NCI-H2196 (cell line): ENCODE results near the gene PLEKHH2.
"Not testable (repeated sequence)": the region's sequence is repeated elsewhere in the genome, so short reads cannot be mapped to it uniquely, and the experiment has no call there.

Experiments used
- DNase-seq: peaks from one replicate; lab custom pipeline; 2025; ENCODE audit not compliant: unreplicated experiment; lab: John Stamatoyannopoulos, UW

The PLEKHH2 gene

DNA sequence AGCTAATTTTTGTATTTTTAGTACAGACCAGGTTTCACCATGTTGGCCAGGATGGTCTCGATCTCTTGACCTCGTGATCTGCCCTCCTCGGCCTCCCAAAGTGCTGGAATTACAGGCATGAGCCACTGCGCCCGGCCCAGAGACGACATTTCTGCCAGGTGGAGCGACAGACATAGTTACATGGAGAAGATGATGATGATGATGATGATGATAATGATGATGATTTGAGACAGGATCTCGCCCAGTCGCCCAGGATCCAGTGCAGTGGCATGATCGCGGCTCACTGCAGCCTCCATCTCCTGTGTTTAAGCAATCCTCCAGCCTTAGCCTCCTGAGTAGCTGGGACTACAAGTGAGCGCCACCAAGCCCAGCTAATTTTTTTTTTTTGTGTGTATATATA is 907 bp upstream of the PLEKHH2 start:
- not testable (repeated sequence) for DNase-seq

DNA sequence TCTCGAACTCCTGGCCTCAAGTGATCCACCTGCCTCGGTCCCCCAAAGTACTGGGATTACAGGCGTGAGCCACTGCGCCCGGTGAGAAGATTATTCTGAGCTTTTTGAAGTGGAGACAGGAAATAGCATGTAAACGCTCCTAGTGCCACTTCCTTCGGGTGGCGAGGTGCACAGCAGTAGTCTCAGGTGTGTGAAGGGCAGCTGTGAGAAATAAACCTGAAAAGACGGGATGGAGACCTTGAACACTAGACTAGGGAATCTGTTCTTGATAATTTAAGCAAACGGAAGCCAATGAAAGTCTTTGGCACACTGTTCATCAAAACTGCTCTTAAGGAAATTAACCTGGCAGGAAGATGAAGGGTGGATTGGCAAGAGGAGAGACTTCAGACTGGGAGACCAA is 439 bp upstream of the PLEKHH2 start:
- DNase-seq, result no peak

DNA sequence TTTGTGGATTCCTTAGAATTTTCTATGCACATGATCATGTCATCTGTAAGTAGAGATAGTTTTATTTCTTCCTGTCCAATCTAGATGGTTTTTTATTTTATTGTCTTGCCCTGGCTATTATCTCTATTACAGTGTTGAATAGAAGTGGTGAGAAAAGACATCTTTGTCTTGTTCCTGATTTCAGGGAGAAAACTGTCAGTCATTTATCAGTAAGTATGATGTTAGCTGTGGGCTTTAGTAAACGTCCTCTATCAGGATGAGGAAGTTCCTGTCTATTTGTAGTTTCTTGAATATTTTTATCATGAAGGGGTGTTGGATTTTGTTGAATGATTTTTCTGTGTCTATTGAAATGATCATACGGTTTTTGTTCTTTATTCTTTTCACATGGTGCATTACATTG is 5.3 kb downstream of the PLEKHH2 start:
- DNase-seq, result no peak

DNA sequence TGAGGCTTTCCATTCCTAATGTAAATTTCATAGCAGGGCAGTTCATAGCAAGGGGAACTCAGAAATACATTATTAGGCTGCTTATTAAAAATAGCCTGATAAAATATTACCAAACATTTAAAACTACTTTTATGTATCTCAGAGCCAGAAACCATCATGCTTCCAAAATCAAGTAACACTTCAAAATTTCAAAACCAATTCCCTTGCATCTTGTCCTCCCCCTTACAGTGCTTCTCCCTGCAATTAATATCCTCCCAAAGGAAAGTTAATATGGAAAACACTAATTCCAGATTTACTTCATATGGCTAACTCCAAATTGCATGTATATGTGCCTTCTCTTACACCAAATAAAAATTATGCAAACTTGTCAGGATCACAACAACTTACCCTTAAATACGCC is 6.6 kb downstream of the PLEKHH2 start:
- DNase-seq, result no peak

DNA sequence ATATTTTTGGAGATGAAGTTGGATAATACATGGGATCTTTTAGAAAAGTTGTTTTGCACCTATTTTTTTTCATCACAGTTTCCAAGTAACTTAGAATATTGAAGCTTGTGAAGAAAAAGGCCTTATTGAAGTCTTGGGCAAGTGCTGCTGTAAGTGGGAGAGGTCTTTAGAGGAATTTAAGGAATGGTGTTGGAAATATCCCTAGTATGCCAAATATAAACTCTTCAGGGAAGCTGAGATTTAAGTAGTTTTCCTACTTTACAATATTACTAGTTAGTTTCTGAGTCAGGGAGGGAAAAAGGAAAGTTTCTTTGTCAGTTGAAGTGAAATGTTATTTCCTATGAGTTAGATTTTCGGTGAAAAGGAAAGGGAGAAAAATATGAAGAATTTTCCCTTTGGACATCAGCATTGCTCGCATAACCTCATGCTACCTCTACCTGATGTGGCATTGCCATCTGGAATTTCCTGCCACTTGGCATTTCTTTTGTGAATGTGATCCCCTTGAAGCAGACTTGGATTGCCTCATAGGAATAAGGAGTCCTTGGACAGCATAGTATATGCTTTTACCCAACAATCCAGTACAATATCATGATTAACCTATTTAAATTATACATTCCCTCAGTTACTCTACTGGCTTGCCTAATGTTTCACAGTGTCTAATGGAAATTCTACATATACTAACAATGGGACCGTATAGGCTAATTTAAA is 12.1 kb downstream of the PLEKHH2 start:
- no peak for DNase-seq

DNA sequence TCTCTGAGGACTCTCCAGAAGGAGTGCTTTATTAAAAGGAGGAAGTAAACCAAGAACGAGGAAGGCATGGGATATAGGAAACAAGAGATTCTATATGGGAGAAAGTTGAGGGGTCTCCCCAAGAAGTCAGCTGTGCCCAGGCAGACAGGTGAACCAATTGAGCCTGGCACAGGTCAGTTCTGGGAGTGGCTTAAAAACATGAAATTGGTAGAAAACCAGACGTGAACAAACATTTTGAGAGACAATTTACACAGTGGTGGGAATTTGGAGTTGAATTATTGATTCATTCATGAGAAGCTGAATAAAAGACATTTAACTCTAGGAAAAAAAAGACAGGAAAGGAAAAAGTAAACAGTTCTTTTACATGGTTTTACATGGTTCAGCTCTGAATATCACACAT is 16.4 kb downstream of the PLEKHH2 start:
- DNase-seq, result no peak

DNA sequence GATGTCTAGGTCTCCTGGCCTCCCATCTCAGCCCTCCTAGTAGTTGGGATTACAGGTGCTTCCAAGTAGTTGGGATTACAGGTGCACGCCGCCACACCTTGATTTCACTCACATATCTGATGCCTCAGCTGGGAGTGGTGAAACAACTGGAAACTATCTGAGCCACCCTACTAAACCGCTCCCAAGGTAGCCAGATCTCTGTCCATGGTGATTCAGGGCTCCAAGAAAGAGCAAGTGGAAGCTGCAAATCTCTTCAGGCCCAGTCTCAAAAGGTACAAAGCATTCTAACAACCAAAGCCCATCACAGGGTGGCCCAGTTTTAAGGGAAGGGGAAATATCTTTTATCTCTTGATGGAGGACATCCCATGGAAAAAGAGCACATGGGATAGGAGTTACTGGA is 20.2 kb downstream of the PLEKHH2 start:
- no peak for DNase-seq

DNA sequence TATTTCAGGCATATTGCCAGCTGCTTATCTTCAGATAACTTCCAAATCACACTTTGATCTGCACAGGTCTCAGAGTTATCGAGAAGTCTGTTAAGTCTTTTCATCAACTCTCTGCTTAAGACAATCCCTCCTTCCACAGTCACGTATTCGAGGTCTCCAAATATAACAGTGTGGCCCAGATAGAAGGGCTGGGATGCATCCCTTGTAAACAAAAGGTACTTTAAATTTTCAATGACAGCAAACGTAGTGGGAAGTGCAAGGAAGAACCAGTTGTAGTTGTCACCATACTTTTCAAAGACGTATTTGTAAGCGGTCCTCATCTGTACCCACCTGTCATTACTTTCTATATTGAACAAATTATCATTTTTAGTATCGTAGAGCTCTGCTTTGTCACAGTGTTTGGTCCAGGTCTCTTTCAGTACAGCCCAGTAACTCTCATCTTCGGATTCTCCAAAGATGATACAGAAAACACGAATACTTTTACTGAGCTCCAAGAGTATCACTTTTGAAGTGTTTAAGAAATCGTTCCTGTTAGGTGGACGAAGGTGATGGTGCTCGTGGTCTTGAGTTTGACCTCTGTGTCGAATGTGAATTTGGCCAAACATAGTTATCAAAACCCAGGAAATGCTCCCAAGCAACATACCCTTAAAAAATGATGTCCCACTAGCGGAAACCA is 38.7 kb downstream of the PLEKHH2 start:
- DNase-seq, result no peak

DNA sequence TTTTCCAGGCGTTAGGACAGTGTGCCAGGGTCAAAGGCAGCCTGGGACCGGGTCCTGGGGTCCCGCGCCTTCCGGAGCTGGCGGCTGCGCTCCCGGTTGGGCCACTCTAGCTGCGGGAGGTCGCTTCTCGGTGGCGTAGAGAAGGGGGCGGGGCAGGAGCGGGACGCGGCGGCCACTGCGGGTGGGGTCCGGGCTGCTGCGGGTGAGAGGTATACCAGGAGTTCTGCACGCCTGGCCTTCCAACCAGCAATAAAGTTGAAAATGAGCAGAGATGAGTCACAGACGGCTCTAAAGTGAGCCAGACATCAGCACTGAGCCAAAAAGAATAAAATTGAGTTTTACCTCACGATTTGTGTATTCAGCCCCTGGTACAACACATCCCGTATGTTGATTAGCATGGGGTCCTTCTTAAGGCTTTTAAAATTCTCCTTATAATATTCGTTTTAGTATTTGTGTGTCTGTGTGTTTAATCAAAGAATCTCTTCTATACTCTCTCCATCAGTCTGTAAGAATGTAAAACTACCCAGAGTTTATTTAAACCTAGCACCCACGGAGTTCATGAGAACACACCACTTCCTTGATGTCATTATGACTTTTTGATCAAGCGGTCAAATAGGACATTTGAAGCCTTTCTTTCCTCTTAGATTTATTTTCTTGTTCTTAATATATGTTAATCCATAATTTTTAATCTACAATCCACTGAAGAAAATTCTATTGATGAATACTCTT is 39.4 kb downstream of the PLEKHH2 start, which contains the start of gene C1GALT1C1L:
Gene C1GALT1C1L, minus strand, starts transcription at position 108 of the 729 bp plus-strand sequence. Its CDS starts 107 bp downstream, at position 1.
- DNase-seq, result no peak

DNA sequence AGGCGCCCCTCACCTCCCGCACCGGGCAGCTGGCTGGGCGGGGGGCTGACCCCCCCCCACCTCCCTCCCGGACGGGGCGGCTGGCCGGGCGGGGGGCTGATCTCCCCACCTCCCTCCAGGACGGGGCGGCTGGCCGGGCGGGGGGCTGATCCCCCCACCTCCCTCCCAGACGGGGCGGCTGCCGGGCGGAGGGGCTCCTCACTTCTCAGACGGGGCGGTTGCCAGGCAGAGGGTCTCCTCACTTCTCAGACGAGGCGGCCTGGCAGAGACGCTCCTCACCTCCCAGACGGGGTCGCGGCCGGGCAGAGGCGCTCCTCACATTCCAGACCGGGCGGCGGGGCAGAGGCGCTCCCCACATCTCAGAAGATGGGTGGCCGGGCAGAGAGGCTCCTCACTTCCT is 40.7 kb downstream of the PLEKHH2 start:
- DNase-seq, result not testable (repeated sequence)

DNA sequence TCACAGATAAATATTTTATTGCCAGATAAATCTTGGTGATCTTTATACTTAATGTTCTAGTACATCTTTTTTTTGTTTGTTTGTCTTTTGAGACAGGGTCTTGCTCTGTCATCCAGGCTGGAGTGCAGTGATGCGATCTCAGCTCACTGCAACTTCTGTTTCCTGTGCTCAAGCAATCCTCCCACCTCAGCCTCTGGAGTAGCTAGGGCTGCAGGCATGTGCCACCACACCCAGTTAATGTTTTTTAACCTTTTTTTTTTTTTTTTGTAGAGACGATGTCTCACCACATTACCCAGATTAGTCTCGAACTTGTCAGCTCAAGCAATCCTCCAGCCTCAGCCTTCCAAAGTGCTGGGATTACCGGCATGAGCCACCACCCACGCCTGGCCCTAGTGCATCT is 48.3 kb downstream of the PLEKHH2 start:
- DNase-seq, result no peak

DNA sequence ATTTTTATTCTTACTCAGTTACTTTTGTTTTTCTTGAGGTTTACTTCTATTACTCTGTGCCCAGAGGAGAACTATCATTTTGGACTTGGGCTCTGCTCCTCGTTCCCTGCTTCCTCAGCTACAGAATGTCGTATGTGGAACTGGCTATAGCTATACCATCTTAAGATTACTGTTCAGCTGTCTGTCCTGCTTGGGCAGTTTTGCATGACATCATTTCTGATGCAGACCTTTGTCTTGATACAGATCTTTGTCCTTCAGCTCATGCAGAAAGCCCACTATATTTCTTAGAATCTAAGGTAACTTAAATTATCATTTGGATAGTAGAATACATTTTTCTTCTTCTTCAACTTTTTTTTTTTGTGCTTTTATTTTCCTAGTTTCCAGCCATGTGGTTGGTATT is 52.9 kb downstream of the PLEKHH2 start:
- no peak for DNase-seq

DNA sequence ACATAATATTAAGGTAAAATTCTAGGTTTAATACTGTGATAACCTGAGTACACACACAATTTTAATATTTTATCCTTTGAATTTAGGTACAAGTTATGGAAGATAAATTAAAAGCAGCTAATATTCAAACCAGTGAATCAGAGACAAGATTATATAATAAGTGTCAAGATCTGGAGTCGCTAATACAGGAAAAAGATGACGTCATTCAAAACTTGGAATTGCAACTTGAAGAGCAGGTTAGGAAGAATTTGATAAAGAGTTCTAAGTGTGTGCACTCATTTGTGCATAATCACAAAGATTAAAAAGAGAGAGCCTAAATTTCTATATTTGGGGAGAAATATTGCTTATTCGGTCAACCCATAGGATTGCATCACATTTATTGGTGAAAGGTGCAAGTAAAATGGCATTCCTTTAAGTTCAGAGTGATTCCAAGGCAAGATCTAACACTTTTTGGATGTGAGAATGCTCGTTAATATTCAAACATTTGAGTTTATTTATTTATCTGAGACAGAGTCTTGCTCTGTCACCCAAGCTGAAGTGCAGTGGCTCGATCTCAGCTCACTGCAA is 55.5 kb downstream of the PLEKHH2 start:
- DNase-seq, result no peak

DNA sequence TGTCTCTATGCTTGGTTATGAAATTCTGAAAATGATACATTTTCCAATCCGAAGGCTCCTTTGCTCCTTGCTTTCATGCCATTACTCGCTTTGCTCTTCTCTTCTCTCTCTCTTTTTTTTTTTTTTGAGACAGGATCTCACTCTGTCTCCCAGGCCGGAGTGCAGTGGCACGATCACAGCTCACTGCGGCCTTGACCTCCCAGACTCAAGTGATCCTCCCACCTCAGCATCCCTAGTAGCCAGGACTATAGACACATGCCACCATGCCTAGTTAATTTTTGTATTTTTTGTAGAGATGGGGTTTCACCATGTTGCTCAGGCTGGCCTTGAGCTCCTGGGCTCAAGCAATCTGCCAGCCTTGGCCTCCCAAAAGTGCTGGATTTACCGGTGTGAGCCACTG is 61.1 kb downstream of the PLEKHH2 start:
- not testable (repeated sequence) for DNase-seq

DNA sequence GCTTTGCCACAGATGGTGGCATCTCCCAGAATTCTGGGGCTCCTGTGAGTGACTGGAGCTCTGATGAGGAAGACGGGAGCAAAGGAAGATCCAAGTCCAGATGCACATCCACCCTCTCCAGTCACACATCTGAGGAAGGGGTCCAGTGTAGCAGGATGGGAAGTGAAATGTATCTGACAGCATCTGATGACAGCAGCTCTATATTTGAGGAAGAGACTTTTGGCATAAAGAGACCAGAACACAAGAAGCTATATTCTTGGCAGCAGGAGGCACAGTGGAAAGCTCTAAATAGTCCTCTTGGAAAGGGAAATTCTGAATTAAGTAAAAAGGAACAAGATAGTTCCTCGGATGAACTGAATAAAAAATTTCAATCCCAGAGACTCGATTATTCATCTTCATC is 62.7 kb downstream of the PLEKHH2 start:
- DNase-seq, result no peak

DNA sequence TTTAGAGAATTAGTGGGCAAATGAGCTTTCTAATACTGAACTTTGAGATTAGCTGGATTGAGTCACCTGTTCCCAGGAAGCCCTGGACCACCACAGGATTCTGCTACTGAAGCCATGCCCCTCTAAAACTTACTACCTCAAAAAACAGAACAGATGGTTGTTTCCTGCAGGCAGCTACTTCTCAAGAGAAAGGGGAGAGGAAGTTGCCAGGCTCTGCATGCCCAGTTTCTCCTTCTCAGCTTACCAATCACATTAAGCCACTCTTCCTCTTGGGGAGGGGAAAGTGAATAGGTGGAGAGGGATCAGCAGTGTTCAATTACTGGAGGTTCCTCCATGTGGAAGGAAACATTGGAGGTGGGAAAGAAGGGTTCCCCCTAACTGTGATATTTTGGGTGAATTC is 64.1 kb downstream of the PLEKHH2 start:
- no peak for DNase-seq

DNA sequence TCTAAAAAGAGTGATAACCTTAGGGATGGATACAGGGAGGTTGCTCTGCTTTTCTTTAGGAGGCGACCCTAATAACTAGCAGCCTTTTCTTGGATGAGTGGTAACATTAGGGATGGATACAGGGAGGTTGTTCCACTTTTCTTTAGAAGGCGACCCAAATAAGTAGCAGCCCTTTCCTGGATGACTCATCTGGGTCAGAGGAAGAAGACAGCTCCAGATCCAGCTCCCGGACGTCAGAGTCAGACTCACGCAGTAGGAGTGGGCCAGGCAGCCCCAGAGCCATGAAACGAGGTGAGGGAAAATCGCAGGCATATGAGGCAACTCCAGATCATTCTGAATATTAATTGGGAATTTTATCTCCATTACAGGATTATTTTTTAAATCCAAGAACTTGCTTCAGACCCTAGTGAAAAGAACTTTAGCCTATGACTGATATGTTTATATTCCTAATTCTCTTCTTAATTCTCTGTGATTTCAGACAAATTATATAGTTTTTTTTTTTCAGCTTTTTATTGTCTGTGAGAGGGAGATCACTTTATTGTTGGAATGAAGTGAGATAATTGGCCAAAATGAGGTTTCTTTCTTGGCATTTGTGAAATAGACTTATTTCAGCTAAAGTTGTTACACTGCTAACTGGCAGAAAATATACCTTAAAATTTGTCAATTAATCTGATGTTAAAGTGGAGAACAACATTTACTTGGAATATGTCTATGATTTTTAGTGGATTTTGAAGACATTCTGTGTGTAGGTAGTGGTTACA is 70.4 kb downstream of the PLEKHH2 start:
- DNase-seq, result no peak

DNA sequence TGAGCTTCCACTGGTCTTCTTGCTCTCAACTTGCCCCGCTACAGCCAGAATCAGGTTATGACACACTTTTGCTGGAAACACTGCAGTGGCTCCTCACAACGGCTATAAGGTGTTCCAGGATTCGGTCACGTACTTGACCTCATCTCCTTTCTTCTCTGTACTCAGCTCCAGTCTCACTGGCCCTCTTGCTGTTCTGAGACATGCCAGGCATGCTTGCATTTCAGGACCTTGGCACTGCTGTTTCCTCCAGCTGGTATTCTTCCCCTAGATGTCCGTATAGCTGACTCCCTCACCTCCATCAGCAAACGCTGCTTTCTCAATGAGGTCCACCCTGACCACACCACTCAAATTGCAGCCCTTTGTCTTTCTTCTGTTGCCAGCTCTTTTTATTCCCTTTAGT is 71.1 kb downstream of the PLEKHH2 start:
- DNase-seq, result no peak

DNA sequence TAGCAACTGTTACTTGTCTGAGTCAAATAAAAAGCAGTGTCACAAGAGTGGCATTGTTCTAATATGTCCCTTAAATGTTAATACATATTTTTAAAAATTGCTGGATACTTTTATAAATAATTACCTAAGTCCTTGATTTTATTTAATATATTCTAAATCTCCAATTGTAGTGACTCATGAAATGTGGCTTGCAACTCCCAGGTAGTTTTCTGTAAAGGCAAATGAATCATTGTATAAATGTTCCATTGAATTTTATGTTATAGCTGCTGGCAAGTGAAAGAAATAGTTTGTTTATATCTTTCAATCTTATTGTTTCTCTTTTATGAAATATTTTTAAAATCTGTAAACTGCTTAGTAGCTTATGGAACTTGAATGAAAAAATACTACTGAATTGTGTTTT is 71.8 kb downstream of the PLEKHH2 start:
- no peak for DNase-seq

DNA sequence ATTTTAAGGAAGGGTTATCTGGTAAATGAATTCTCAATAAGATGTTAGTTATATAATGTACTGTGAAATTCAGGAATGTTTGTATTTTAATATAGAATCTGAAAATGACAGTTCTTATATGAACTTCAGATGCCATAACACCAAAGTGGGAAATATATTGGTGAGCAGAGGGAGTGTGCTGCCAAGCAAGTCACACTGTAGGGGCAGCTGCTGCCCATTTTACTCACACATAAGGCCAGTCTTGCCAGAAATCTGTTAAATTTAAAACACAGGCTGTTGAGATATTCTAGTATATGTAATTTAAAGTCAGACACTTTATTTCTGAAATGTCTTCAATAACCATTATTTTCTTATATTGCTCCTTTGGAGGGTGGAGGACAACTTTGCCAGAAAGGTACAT is 73.8 kb downstream of the PLEKHH2 start:
- no peak for DNase-seq

DNA sequence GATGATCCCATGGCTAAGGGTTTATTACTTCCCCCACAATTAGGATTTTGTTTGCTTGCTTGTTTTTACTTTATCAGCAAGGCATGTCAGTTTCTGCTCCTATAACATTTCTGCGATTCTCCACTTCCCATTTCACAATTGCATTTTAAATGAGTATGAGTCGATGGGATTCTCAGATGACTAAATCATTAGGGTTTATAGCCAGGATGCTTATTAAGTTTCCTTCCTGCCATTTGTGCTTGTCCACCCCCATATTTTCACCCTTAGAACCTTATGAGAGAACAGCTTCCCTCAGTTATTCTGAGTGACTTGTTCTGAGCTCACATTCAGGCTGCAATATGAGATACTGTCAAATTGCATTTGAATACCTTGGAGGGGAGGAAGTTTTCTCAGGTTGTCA is 77.1 kb downstream of the PLEKHH2 start:
- no peak for DNase-seq
